Spleen (tissue), 7 donors: ENCODE results near the gene SEC23A.
"Not testable (repeated sequence)": the region's sequence is repeated elsewhere in the genome, so short reads cannot be mapped to it uniquely, and the experiment has no call there.

Experiments
- POLR2AphosphoS5 ChIP-seq, 3 donors: sonication (generic); formaldehyde crosslinking; IDR thresholded peaks; one replicate each; pipeline ENCODE4 v1.5.1; 2017; ENCODE audit warnings: antibody characterized with exemption in 3 of 3
- TF ChIP-seq, protein P1 (sequence below), 11 experiments: fragments of 200-600 bp in 7 of 11; fragments of 450-650 bp in 4 of 11; sonication (generic) in 4 of 11; IDR thresholded peaks in 8 of 11; conservative IDR thresholded peaks in 3 of 11; 1 replicate in 7 of 11; 2 replicates in 4 of 11; pipeline versions ENCODE4 v1.4.0 to v1.8.0; 2016 to 2021; ENCODE audit warnings: antibody characterized with exemption in 11 of 11, inconsistent platforms in 4 of 11, mild to moderate bottlenecking in 1 of 11
- donor health status: DM: no; HTN: no; CAD: no; lungs with moderate emphysema.
- donor health status: DM: no; HTN: no; CAD: no.
- donor health status: DM: no; HTN: no; CAD: no.

DNA sequence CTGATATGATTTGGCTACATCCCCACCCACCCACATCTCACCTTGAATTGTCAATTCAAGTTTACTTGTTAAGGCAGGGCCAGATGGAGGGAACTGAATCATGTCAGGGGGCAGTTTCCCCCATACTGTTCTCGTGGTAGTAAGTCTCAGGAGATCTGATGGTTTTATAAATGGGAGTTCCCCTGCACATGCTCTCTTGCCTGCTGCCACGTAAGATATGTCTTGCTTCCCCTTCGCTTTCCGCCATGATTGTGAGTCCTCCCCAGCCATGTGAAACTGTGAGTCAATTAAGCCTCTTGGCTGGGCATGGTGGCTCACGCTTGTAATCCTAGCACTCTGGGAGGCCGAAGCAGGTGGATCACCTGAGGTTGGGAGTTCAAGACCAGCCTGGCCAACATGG lies 57.1 kb downstream of the SEC23A start:
- not testable (repeated sequence) for TF ChIP-seq POLR2AphosphoS5 (IDR thresholded peaks at IDR 0.05)
- TF ChIP-seq, protein P1, sequence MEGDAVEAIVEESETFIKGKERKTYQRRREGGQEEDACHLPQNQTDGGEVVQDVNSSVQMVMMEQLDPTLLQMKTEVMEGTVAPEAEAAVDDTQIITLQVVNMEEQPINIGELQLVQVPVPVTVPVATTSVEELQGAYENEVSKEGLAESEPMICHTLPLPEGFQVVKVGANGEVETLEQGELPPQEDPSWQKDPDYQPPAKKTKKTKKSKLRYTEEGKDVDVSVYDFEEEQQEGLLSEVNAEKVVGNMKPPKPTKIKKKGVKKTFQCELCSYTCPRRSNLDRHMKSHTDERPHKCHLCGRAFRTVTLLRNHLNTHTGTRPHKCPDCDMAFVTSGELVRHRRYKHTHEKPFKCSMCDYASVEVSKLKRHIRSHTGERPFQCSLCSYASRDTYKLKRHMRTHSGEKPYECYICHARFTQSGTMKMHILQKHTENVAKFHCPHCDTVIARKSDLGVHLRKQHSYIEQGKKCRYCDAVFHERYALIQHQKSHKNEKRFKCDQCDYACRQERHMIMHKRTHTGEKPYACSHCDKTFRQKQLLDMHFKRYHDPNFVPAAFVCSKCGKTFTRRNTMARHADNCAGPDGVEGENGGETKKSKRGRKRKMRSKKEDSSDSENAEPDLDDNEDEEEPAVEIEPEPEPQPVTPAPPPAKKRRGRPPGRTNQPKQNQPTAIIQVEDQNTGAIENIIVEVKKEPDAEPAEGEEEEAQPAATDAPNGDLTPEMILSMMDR (IDR thresholded peaks at IDR 0.05 in 8 of 11, conservative IDR thresholded peaks at IDR 0.05 in 3 of 11) = not testable (repeated sequence)
